SK-N-SH treated with all-trans-retinoic acid at 6 μM for 48 hours (cell line): Measurements from ENCODE around the gene KCNE2.

ENCODE experiments used
- GLIS3 ChIP-seq: fragments of 250-450 bp; sonication (Bioruptor Pico); IDR thresholded peaks from 2 replicates; pipeline ENCODE4 v1.5.0; 2020; ENCODE audit warnings: mild to moderate bottlenecking, moderate library complexity
- PATZ1 ChIP-seq: fragments of 250-450 bp; sonication (Bioruptor Pico); IDR thresholded peaks from 2 replicates; pipeline ENCODE4 v1.8.0; 2020; ENCODE audit warnings: mild to moderate bottlenecking, moderate library complexity, borderline replicate concordance
- PPARA ChIP-seq: fragments of 250-450 bp; sonication (Bioruptor Pico); IDR thresholded peaks from 2 replicates; pipeline ENCODE4 v1.5.0; 2020; ENCODE audit warnings: mild to moderate bottlenecking, borderline replicate concordance
- TSHZ2 ChIP-seq: fragments of 250-450 bp; sonication (Bioruptor Pico); IDR thresholded peaks from 2 replicates; pipeline ENCODE4 v1.5.0; 2020; ENCODE audit warnings: mild to moderate bottlenecking, moderate library complexity
- ZFP3 ChIP-seq: fragments of 250-450 bp; sonication (Bioruptor Pico); IDR thresholded peaks from 2 replicates; pipeline ENCODE4 v1.5.0; 2020; ENCODE audit warnings: mild to moderate bottlenecking, moderate library complexity
- ZNF70 ChIP-seq: fragments of 450-650 bp; formaldehyde crosslinking; IDR thresholded peaks from 2 replicates; pipeline ENCODE4 v1.5.0; 2020; ENCODE audit warnings: mild to moderate bottlenecking, moderate library complexity
- ZNF8 ChIP-seq: fragments of 450-650 bp; formaldehyde crosslinking; IDR thresholded peaks from 2 replicates; pipeline ENCODE4 v1.5.0; 2020; ENCODE audit warnings: mild to moderate bottlenecking, moderate library complexity
- TF ChIP-seq, protein P1 (sequence below): fragments of 250-450 bp; sonication (Bioruptor Pico); IDR thresholded peaks from 2 replicates; pipeline ENCODE4 v1.8.0; 2021; ENCODE audit warnings: low read depth, mild to moderate bottlenecking, moderate library complexity, borderline replicate concordance
- TF ChIP-seq, protein P2 (sequence below): fragments of 250-450 bp; sonication (Bioruptor Pico); IDR thresholded peaks from 2 replicates; pipeline ENCODE4 v1.5.1; 2021; ENCODE audit warnings: mild to moderate bottlenecking, moderate library complexity

DNA sequence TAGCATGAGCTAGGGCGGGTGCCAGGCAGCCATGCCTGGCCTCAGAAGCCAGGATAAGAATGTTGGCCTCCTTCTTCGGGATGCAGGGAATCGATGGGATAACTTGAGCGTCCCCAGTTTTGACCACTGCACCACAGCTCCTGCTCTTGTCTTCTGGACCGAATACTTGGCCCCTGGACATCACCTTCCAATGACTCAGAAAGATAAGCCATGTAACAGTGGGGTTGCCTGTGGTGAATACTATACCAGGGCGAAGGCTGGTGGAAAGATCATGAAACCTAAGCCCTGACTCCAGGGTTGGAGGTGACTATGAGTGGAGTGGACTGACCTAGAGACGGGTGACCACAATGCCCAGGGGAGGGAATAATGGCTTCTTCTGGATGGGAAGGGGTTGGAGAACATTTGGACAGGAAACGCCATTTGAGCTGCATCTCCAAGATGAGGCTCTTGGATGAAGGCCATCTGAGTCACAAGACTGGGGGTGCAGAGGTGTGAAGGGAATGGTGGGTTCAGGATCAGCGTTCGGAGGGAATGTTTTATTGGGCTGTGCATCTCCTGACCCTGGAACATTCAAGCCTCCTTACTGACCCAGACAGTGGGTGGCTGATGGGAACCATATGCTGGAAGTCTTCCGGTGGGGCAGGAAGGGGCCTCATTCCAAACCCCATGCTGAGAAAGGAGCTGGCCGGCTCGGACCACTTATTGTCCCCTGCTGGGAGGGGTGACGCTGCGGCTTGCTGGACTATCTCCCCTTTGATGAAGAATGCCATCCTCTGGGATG is 18.5 kb upstream of the KCNE2 start:
- TF ChIP-seq PPARA (no peak), PATZ1 (CRISPR knock-in tag) (no peak), GLIS3 (CRISPR knock-in tag) (no peak), ZNF8 (CRISPR knock-in tag) (no peak), ZFP3 (CRISPR knock-in tag) (no peak), TSHZ2 (CRISPR knock-in tag) (no peak), ZNF70 (no peak)
- TF ChIP-seq, protein P1, sequence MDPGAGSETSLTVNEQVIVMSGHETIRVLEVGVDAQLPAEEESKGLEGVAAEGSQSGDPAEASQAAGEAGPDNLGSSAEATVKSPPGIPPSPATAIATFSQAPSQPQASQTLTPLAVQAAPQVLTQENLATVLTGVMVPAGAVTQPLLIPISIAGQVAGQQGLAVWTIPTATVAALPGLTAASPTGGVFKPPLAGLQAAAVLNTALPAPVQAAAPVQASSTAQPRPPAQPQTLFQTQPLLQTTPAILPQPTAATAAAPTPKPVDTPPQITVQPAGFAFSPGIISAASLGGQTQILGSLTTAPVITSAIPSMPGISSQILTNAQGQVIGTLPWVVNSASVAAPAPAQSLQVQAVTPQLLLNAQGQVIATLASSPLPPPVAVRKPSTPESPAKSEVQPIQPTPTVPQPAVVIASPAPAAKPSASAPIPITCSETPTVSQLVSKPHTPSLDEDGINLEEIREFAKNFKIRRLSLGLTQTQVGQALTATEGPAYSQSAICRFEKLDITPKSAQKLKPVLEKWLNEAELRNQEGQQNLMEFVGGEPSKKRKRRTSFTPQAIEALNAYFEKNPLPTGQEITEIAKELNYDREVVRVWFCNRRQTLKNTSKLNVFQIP (CRISPR knock-in tag) = no peak
- TF ChIP-seq, protein P2, sequence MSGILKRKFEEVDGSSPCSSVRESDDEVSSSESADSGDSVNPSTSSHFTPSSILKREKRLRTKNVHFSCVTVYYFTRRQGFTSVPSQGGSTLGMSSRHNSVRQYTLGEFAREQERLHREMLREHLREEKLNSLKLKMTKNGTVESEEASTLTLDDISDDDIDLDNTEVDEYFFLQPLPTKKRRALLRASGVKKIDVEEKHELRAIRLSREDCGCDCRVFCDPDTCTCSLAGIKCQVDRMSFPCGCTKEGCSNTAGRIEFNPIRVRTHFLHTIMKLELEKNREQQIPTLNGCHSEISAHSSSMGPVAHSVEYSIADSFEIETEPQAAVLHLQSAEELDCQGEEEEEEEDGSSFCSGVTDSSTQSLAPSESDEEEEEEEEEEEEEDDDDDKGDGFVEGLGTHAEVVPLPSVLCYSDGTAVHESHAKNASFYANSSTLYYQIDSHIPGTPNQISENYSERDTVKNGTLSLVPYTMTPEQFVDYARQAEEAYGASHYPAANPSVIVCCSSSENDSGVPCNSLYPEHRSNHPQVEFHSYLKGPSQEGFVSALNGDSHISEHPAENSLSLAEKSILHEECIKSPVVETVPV (CRISPR knock-in tag) = no peak
